Measurements from ENCODE around the gene DCP1A.

- TF ChIP-seq EP300 (IDR thresholded peaks at IDR 0.05) (no peak), CTCF (IDR thresholded peaks at IDR 0.05) (no peak), POLR2A (IDR thresholded peaks at IDR 0.05) (no peak)
These were observed 87.0 kb downstream of the DCP1A start for GRCh38 chr3:53260286-53260785.

All from ovary (tissue), 3 donors.